HG03060 (cell line): ENCODE results near the gene RNU6-9.

Source experiments
- ATAC-seq: cut with Tn5 transposase; IDR thresholded peaks from one replicate; pipeline ENCODE4 v1.9.1; 2021; ENCODE audit warnings: low read depth, moderate number of reproducible peaks; ENCODE audit not compliant: unreplicated experiment

RNU6-9 gene

DNA sequence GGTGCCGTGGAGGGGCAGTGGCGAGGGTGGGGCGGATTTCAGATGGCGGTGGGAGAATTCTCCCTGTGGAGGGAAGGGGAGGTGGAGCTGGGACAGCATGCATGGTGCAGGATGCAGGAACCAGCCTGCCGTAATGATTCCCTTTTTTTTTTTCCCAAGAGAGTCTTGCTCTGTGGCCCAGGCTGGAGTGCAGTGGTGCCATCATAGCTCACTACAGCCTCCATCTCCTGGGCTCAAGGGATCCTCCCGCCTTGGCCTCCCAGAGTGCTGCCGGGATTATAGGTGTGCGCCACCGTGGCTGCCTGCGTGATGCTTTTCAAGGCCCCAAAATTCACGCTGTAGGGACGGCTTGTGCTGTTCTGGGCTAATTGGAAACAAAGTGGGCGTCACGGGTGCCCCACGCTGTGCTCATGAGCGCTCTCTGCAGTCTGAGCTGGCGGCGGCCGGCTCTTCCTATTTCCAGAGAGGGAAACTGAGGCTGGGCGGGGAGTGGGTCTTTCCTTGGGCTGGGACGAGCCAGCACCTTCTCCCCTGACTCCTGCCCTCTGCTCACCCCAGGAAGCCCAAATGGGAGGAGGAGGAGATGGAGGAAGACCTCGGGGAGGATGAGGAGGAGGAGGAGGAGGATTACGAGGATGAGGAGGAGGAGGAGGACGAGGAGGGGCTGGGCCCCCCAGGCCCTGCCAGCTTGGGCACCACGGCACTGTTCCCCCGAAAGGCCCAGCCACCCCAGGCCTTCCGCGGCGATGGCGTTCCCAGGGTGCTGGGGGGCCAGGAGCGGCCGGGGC is 38.8 kb downstream of the RNU6-9 start:
- no peak for ATAC-seq

- ATAC-seq, result no peak
Observed at GRCh38 chr19:932648-933552, 39.6 kb downstream of the RNU6-9 start.

GRCh38 chr19:933553-933882 is 40.2 kb downstream of the RNU6-9 start:
- ATAC-seq, result no peak

DNA sequence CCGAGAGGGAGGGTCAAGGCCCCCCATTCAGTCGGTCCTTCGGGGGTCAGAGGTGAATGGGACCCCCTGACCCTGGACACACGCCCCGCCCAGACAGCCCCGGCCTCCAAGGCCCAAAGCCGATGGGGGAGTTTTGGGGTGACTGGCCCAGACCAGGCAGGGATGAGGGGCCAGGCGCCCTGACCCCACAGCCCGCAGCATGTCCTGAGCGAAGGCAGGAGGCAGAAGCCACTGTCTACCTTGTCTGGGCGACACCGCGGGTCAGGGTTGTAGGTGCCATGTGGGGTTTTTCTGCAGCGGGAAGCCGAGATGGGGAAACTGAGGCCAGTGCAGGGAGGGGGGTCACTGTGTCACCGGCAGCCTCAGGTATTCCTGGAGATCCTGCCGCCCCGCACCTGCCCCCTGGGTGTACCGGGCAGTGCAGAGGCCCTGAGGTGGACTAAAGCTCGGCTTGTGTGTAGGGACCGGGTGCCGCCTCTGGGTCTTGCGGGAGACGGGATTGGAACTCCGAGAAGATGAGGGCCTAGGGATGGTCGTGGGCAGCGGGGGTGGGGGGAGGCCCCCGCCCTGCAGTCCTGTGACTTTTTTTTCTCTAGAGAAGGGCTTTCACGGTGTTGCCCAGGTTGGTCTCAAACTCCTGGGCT is 41.0 kb downstream of the RNU6-9 start:
- ATAC-seq, result no peak

DNA sequence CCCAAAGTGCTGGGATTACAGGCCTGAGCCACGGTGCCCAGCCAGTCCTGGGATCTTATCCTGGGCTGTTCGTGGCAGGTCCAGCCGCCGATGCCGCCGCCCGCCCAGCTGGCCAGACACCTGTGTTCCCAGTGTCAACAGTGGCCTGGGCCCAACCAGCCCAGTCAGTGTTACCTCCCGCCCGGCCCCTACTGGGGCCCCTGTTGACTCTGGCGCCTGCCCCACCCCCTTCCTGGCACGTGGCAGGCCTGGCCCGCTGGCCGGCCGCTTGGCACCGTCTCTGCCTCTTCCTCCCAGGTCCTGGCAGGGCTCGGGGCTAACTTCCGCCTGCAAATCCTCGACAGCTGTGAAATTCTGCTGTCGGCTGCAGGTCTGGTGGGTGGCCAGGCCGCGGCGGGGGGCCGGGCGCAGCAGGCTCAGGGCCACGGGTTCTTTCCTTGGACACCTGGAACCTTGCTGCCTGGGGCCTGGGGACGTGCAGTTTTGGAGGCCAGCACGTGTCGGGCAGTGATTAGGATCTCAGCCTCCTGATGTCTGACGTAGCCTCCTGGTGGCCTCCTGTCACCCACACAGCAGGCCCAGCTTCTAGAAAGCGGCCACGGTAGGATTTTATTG is 41.7 kb downstream of the RNU6-9 start:
- no peak for ATAC-seq

GRCh38 chr19:936175-936546 is 42.9 kb downstream of the RNU6-9 start:
- ATAC-seq, result no peak

- no peak for ATAC-seq
Observed at GRCh38 chr19:937259-937694, 44.0 kb downstream of the RNU6-9 start.

DNA sequence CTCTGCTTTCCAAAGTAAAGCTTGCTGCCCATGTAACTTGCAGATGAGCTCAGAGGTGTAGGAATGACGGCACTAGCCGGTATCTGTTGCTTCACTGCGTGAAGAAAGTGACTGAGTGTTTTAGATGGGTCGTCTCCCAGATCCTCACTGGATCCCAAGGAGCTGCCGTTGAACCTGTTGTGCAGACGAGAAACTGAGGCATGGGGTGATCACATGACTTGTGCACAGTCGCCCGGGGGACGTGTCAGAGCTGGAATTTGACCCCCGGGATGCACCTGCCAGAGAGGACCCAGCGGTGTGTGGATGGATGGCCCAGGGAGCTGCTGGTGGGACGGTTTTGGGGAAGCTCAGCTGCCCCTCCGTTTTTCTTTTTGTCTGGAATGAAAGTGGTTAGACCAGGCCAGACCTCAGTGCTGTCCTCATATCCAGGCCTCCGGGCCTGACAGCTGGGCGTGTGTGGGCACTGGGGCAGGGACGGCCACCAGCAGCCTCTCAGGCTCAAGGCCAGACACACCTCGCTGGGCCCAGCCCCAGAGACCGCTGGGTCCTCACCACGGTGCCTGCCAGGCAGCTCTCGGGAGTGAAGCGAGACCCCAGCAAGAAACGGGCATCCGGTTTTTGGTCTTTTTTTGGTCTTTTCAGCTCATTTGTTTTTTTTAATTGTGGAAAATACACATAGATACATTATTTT is 45.1 kb downstream of the RNU6-9 start:
- no peak for ATAC-seq

DNA sequence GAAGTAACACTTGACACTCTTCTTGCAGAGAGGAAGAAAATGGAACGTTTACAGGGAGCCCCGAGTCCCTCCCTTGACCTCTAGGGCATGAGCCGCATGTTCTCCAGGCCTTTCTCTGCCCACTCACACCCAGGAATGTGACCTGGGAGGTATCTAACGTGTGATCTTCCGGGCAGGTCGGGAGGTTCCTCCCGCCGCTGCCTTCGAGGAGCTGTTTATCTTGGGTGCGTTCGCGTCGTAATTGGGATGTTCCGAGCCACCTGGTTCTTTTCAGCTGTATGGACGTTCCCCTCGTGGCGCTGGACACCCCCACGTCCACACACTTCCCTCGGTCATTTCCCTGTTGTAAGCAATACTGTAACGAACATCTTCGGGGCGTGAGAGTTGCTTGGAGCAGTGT is 46.2 kb downstream of the RNU6-9 start:
- no peak for ATAC-seq

- no peak for ATAC-seq
Observed at GRCh38 chr19:939922-940321, 46.6 kb downstream of the RNU6-9 start.

GRCh38 chr19:940591-941291 is 47.5 kb downstream of the RNU6-9 start:
- ATAC-seq, result no peak

DNA sequence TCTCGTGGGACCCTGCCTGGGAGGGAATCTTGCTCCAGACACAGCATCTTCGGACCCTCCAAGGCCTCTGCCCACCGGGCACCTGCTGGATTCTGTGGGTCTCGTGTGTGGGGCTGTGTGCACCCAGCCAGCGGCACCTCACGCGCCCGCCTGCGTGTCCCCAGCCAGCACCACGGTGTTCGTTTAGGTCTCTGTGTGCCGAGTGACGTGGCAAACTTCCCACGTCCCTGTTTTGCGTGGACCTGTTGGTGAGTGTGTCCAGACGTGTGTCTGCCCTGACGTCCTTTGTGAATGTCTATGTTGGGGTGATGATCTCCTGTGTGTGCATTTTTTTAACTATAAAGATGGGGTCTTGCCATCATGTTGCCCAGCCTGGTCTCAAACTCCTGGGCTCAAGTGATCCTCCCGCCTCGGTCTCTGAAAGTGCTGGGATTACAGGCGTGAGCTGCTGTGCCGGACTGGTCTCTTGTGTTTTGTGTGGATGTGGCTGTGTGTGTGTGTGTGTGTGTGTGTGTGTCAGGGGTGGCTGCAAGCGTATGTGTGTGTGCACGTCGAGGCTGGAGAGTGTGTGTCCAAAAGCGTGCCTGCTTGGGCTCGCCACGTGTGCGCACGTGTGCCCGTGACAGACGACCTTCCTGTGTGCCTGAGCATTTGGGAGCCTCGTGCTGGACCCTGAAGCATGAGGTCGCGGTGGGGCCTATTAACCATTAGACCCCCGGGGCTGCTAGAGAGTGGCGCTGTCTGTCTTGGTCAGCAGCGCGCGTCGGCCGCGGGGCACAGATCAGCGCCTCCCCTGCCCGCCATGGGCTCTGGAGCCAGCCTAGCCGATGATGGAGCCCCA is 48.2 kb downstream of the RNU6-9 start:
- no peak for ATAC-seq

DNA sequence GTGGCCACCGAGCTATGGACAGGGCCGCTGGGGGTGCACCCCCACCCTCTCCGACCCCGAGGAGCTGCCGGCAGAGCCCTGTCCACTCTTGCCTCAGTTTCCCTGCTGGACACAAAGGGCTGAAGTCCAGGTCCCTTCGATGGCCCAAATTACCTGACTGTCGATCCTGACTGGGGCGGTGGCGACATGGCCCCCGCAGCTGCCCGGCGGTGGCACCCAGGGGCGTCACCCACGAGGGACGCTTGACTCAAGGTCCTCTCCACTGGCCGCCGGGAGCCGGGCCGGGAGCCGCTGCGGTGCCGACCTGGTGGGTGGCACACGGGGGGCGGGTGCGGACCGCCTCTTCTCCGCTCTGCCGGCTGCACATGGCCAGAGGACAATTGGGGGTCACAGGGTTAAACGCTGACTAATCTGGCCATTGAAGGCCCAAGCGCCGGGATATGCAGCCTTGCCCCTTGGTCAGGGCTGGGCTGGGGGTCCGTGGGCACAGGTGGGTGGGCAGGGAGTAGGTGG is 48.9 kb downstream of the RNU6-9 start:
- no peak for ATAC-seq
